ENCODE results near the gene ZDHHC11B.

Gene ZDHHC11B

GRCh38 chr5:660491-661030 lies 124.0 kb downstream of the ZDHHC11B start:
- DNase-seq (ENCODE audit: low read depth) = no peak

Measured in stimulated activated CD8-positive, alpha-beta memory T cell treated with anti-CD3 and anti-CD28 coated beads, Interleukin-4, amount 100 ng/mL, for 24 hours (primary cell).